Hepatic stellate cell (primary cell): ENCODE measurements around the gene ANKZF1.

Experiments
- DNase-seq: peaks from one replicate; pipeline ENCODE4 v3.0.0; 2011; ENCODE audit warnings: low spot score

ANKZF1 gene

GRCh38 chr2:219207134-219207883 is 22.3 kb upstream of the ANKZF1 start:
- DNase-seq, result peak; percentile 31

GRCh38 chr2:219207884-219208740 is 21.5 kb upstream of the ANKZF1 start:
- peak; percentile 83 for DNase-seq

- DNase-seq, result no peak
Observed at GRCh38 chr2:219209236-219210195, 20.1 kb upstream of the ANKZF1 start.

- no peak for DNase-seq
Observed at GRCh38 chr2:219210196-219210885, 19.3 kb upstream of the ANKZF1 start.

- DNase-seq, result no peak
Observed at GRCh38 chr2:219210886-219211362, 18.7 kb upstream of the ANKZF1 start.

- DNase-seq, result no peak
Observed at GRCh38 chr2:219213026-219213415, 16.6 kb upstream of the ANKZF1 start.

- DNase-seq, result no peak
Observed at GRCh38 chr2:219213486-219214071, 16.0 kb upstream of the ANKZF1 start.

GRCh38 chr2:219214141-219214540 is 15.5 kb upstream of the ANKZF1 start:
- no peak for DNase-seq

GRCh38 chr2:219214786-219215185 is 14.8 kb upstream of the ANKZF1 start:
- no peak for DNase-seq

- no peak for DNase-seq
Observed at GRCh38 chr2:219215871-219216534, 13.6 kb upstream of the ANKZF1 start.

- no peak for DNase-seq
Observed at GRCh38 chr2:219216535-219216915, 13.1 kb upstream of the ANKZF1 start.

- DNase-seq, result peak; percentile 82
Observed at GRCh38 chr2:219218217-219218731, 11.3 kb upstream of the ANKZF1 start.

GRCh38 chr2:219218732-219219701 is 10.6 kb upstream of the ANKZF1 start, which contains the start of gene ABCB6:
TSS of gene ABCB6 (minus strand) at chr2:219218958. CDS start at chr2:219218673, 285 bp downstream.
- peak; percentile 97 for DNase-seq

GRCh38 chr2:219219784-219220532 is 9.6 kb upstream of the ANKZF1 start:
- no peak for DNase-seq

- DNase-seq, result no peak
Observed at GRCh38 chr2:219220652-219221402, 8.8 kb upstream of the ANKZF1 start.

- DNase-seq, result no peak
Observed at GRCh38 chr2:219221957-219222518, 7.6 kb upstream of the ANKZF1 start.
